ENCODE results near the gene NPM3. TPM values are rescaled to one million over a fixed set of nuclear protein-coding genes. Genes with fewer than 3 reads are reported as not detected.

The NPM3 gene
- total and polyA plus RNA-seq, 2 of the 13 experiments (the other 11 are each of a cell fraction or from before 2014, with no cell fraction given), result 47.6 to 129 TPM

DNA sequence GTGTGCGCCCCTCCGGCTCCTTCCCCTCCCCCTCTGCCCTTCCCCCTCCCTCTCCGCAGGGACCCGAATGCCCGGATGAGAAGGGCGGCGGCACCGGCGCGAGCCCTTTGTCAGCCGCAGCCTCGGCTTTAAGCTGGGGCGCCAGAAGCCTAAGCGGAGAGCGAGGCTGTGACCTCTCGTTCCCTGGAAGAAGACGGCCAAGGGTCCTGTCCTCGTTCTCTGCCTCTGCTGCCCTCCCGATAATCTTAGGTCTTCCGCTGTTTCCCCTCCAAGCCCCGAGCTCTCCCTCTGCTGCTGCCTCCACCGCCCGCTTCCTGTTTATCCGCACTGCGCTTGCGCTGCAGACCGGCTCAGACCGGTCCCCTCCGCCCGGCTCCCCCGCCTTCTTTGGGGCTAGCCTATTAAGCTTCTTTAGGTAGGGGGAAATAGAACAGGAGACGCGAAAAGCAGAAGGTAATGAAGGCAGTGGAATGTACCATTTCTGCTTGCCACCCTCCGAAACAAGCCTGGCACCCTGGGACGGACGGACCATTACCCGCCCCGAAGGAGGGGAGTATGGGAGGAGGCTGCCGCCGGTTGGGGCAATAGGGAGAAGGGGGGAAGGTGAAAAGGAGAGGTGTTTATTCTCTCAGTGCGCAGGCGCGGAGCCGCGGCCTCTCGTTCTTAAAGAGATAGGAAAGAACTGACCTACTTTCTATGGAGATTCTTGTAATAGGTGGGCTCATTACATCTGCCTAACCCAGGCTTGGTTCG is 35.0 kb upstream of the NPM3 start, which contains the start of gene OGA (continued):
- TF ChIP-seq ZNF639 (CRISPR knock-in tag; conservative IDR thresholded peaks at IDR 0.05) (0 out of 2 replicates have a peak, but pooled peaks have one; percentile 28), ZFP82 (CRISPR knock-in tag; IDR thresholded peaks at IDR 0.05; ENCODE audit: borderline replicate concordance) (no peak), USF2 (IDR thresholded peaks at IDR 0.05; ENCODE audit: low read depth, low read length) (no peak), USF2 (CRISPR knock-in tag; IDR thresholded peaks at IDR 0.05; ENCODE audit: borderline replicate concordance) (no peak), PRDM10 (CRISPR knock-in tag; IDR thresholded peaks at IDR 0.05; ENCODE audit: low read depth) (peak; percentile 99), ZNF570 (CRISPR knock-in tag; IDR thresholded peaks at IDR 0.05; ENCODE audit: borderline replicate concordance) (no peak), ZNF256 (CRISPR knock-in tag; conservative IDR thresholded peaks at IDR 0.05) (0 out of 2 replicates have a peak, but pooled peaks have one; percentile 69), FOXO4 (CRISPR knock-in tag; conservative IDR thresholded peaks at IDR 0.05) (no peak), ZBTB7A (CRISPR knock-in tag; IDR thresholded peaks at IDR 0.05) (no peak), KLF16 (CRISPR knock-in tag; IDR thresholded peaks at IDR 0.05) (0 out of 4 replicates have a peak, but pooled peaks of 1 of the 2 experiments have one; percentile 34), ZNF660 (CRISPR knock-in tag; IDR thresholded peaks at IDR 0.05; ENCODE audit: borderline replicate concordance, low read depth) (no peak), HNRNPLL (IDR thresholded peaks at IDR 0.05; ENCODE audit: low read depth, low read length, poor library complexity, severe bottlenecking) (peak; percentile 64)
- TF ChIP-seq, protein P1, sequence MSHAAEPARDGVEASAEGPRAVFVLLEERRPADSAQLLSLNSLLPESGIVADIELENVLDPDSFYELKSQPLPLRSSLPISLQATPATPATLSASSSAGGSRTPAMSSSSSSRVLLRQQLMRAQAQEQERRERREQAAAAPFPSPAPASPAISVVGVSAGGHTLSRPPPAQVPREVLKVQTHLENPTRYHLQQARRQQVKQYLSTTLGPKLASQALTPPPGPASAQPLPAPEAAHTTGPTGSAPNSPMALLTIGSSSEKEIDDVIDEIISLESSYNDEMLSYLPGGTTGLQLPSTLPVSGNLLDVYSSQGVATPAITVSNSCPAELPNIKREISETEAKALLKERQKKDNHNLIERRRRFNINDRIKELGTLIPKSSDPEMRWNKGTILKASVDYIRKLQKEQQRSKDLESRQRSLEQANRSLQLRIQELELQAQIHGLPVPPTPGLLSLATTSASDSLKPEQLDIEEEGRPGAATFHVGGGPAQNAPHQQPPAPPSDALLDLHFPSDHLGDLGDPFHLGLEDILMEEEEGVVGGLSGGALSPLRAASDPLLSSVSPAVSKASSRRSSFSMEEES (CRISPR knock-in tag; IDR thresholded peaks at IDR 0.05), result no peak; the same call in 1 of the 2 replicates
- TF ChIP-seq, protein P2, sequence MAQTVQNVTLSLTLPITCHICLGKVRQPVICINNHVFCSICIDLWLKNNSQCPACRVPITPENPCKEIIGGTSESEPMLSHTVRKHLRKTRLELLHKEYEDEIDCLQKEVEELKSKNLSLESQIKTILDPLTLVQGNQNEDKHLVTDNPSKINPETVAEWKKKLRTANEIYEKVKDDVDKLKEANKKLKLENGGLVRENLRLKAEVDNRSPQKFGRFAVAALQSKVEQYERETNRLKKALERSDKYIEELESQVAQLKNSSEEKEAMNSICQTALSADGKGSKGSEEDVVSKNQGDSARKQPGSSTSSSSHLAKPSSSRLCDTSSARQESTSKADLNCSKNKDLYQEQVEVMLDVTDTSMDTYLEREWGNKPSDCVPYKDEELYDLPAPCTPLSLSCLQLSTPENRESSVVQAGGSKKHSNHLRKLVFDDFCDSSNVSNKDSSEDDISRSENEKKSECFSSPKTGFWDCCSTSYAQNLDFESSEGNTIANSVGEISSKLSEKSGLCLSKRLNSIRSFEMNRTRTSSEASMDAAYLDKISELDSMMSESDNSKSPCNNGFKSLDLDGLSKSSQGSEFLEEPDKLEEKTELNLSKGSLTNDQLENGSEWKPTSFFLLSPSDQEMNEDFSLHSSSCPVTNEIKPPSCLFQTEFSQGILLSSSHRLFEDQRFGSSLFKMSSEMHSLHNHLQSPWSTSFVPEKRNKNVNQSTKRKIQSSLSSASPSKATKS (CRISPR knock-in tag; IDR thresholded peaks at IDR 0.05), result no peak

Data from HepG2 (cell line).